ENCODE results near the gene KLRC1.
"Not testable (repeated sequence)": the region's sequence is repeated elsewhere in the genome, so short reads cannot be mapped to it uniquely, and the experiment has no call there.

KLRC1 gene

DNA sequence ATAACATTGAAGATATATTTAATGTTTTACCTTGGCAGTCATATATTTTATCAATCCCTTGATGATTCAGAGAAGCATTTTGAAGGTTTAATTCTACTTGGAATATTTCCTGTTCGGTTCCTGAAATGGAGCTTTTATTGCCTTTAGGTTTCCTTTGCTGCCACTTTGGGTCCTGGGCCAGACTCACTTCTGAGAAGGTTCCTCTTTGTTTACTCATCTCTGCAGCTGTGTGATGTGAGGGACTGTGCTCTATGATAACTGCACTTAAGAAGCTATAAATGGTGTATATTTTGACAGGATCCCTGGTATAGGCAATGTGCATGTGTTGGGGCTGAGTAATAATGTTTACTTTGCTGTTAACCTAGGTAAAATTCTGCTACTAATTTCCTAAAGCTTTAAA lies 32.8 kb downstream of the KLRC1 start, which contains the start of gene KLRC3:
Gene KLRC3, minus strand, starts transcription at position 262 of the 400 bp plus-strand sequence. Its CDS starts 45 bp downstream, at position 217.
- DNase-seq (ENCODE audit: low spot score), result not testable (repeated sequence)

DNA sequence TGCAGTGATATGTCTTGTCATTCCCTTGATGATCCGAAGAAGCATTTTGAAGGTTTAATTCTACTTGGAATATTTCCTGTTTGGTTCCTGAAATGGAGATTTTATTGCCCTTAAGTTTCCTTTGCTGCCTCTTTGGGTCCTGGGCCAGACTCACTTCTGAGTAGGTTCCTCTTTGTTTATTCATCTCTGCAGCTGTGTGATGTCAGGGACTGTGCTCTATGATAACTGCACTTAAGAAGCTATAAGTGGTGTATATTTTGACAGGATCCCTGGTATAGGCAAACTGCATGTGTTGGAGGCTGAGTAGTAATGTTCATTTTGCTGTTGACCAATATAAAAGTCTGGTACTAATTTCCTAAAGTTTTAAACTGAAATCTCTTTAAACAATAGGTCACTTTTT lies 43.8 kb downstream of the KLRC1 start, which contains the start of gene KLRC4:
Gene KLRC4, minus strand, starts transcription at position 366 of the 400 bp plus-strand sequence. Its CDS starts 182 bp downstream, at position 184.
- peak; percentile 7 for DNase-seq (ENCODE audit: low spot score)

DNA sequence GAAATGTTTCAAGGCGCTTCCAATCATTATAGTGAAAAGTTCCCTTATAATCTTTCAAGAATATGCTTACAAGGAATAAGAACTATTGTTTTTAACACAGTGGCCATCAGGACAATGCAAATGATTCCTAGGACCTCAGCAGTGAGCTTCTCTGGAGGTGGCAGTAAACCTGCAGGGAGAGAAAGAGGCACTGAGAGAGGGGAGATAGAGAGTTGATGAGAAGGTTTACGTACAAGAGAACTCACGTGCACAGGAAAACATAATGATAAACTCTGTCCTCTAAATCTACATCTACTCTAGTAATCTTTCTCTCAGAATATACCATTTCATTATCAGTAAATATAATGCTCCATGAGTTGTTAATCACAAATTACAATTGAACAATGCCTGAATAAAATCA lies 44.3 kb downstream of the KLRC1 start:
- no peak for DNase-seq (ENCODE audit: low spot score)

DNA sequence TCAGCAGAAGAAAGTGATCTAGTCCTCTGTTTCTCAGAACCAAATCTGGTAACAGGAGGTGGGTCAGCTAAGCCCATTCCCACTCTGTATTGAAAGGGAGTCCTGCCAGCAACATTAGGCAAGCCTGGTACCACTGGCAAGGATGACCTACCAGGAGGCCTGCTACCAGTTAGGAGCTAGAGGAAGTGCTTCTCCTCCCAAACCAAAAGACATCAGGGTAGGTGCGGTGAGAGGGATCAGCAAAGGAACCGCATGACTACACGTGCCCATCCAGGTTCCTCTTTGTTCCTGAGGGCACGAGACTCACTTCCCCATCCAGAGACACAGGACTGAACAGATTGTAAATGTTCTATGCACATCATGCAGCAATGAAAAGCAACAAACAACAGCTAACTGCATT lies 46.5 kb downstream of the KLRC1 start:
- no peak for DNase-seq (ENCODE audit: low spot score)

DNA sequence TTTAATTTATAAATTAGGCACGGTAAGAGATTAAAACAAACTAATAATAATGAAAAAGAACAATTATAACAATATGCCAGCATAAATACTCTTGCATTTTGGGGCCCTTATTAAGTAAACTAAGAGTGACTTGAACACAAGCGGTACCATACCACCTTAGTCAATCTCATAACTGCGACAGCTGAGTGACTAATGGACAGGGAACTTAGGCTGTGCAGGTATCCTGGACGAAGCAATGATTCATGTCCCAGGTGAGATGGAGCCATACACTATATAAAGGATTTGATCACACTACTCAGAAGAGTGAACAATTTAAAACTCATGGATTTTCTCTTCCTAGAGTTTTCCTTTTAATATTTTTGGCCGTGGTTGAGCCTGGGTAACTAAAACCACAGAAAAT lies 47.9 kb downstream of the KLRC1 start:
- DNase-seq (ENCODE audit: low spot score), result no peak

DNA sequence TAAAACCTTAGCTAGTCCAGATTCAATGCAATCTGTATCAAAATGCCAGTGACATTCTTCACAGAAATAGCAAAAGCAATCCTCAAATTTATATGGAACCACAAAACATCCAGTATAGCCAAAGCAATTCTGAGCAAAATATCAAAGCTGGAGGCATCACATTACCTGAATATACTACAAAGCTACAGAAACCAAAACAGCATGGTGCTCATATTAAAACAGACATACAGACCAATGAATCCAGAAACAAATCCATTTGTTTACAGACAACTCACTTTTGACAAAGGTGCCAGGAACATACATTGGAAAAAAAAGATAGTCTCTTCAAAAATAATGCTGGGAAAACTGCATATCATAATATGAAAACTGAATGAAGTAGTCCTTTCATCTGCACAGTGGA lies 48.4 kb downstream of the KLRC1 start:
- DNase-seq (ENCODE audit: low spot score), result no peak

DNA sequence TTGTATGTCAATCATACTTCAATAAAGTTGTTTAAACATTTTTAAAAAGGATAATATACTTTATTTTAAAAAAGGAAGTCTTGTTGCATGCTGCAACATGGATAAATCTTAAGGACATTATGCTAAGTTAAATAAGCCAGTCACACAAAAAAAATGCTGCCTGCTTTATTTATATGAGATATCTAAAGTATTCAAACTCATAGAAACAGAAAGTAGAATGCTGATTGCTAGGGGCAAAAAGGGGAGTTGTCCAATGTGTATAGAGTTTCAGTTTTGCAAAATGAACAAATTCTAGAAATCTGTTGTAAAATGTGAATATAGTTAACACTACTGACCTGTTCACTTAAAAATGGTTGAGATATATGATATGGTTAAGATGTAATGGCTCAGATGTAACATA lies 52.3 kb downstream of the KLRC1 start:
- DNase-seq (ENCODE audit: low spot score), result no peak

DNA sequence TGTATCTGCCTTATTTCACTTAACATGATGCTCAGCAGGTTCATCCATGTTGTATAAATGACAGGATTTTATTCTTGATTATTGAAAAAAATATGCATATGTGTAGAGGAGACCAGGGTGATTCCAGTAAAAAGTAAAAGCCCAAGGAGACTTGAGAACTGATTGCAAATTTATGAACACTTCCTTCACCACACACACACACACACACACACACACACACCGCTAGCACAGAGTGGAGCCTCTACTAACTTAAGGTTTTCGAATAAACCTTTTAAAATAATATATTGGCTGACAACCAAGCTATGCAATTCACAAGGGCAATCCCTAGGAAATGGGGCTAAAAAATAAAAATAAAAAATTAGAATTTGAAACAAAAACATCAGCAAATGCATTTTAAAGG lies 55.0 kb downstream of the KLRC1 start:
- DNase-seq (ENCODE audit: low spot score), result no peak

DNA sequence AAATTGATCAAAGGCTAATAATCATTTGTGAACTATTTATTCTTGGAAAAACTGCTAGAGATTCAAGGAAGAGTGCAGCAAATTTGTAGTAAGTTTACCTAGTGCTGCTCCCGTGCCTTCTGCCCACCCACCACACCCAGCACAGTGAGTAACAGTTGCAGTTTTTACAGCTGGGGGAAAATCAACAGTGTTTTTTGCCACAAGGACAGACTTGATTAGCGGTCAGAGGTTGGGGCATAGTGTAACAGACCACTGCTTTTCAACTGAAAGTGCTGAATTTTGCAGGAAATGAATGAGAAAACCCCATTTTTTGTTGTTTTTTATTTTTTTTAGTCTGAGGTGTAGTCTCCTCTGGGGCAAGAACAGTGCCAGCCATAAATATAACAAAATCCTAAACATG lies 55.9 kb downstream of the KLRC1 start:
- DNase-seq (ENCODE audit: low spot score), result no peak

DNA sequence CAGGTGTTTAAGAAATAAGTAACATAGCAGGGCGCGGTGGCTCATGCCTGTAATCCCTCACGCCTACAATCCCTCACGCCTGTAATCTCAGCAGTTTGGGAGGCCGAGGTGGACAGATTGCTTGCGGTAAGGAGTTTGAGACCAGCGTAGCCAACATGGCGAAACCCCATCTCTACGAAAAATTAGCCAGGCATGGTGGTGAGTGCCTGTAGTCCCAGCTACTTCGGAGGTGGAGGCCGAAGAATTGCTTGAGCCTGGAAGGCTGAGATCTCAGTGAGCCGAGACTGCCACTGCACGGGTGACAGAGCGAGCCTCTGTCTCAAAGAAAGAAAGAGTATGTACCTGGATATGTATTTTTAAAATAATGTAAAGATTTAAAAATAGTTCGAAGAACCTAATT lies 57.0 kb downstream of the KLRC1 start:
- not testable (repeated sequence) for DNase-seq (ENCODE audit: low spot score)
